Measurements from ENCODE around the gene KAT5. TPM values are rescaled to one million over a fixed set of nuclear protein-coding genes. Genes with fewer than 3 reads are reported as not detected.

Gene KAT5
- total and polyA plus RNA-seq, 10 of the 15 experiments (the other 5 are each of a cell fraction or from before 2014, with no cell fraction given): 3.4 to 66.1 (median 46.3) TPM

DNA sequence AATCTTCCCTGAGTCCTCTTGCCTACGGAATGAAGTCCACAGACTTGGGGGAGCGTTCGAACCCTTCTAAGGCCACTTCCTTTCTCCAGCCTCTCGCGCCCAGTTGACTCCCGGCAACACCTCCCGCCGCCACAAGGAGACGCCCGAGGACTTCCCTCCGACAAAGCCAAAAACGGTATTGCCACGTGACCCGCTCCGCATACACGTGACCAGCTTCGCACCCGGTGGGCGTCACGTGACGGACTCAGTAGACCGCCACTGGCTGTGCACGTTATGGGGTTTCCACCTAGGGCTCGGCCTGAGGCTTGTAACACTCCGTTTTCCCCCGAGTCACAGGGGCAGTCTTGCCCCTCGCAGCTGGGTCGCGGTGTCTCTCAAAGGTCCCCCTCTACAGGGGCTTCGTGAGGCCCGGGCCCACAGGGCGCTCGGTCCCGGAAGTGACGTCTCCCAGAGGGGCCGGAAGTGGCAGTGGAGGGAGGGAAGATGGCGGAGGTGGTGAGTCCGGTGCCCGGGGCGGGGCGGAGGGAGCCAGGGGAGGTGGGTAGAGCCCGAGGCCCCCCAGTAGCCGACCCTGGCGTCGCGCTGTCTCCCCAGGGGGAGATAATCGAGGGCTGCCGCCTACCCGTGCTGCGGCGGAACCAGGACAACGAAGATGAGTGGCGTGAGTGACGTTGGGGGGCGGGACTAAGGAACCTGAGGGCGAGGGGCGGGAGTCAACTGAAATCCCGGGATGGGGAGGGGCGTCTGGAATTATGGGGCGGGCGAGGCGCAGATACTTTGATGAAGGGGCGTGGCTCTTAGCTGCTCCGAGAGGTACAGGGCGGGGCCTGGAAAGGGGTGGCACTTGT is at the start of gene KAT5 (continued):
- TF ChIP-seq, protein P1, sequence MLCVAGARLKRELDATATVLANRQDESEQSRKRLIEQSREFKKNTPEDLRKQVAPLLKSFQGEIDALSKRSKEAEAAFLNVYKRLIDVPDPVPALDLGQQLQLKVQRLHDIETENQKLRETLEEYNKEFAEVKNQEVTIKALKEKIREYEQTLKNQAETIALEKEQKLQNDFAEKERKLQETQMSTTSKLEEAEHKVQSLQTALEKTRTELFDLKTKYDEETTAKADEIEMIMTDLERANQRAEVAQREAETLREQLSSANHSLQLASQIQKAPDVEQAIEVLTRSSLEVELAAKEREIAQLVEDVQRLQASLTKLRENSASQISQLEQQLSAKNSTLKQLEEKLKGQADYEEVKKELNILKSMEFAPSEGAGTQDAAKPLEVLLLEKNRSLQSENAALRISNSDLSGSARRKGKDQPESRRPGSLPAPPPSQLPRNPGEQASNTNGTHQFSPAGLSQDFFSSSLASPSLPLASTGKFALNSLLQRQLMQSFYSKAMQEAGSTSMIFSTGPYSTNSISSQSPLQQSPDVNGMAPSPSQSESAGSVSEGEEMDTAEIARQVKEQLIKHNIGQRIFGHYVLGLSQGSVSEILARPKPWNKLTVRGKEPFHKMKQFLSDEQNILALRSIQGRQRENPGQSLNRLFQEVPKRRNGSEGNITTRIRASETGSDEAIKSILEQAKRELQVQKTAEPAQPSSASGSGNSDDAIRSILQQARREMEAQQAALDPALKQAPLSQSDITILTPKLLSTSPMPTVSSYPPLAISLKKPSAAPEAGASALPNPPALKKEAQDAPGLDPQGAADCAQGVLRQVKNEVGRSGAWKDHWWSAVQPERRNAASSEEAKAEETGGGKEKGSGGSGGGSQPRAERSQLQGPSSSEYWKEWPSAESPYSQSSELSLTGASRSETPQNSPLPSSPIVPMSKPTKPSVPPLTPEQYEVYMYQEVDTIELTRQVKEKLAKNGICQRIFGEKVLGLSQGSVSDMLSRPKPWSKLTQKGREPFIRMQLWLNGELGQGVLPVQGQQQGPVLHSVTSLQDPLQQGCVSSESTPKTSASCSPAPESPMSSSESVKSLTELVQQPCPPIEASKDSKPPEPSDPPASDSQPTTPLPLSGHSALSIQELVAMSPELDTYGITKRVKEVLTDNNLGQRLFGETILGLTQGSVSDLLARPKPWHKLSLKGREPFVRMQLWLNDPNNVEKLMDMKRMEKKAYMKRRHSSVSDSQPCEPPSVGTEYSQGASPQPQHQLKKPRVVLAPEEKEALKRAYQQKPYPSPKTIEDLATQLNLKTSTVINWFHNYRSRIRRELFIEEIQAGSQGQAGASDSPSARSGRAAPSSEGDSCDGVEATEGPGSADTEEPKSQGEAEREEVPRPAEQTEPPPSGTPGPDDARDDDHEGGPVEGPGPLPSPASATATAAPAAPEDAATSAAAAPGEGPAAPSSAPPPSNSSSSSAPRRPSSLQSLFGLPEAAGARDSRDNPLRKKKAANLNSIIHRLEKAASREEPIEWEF (IDR thresholded peaks at IDR 0.05; ENCODE audit: insufficient replicate concordance, low read depth, low read length): no peak
- TF ChIP-seq CREM (IDR thresholded peaks at IDR 0.05; ENCODE audit: low read depth): peak; percentile 98
- TF ChIP-seq, protein P2, sequence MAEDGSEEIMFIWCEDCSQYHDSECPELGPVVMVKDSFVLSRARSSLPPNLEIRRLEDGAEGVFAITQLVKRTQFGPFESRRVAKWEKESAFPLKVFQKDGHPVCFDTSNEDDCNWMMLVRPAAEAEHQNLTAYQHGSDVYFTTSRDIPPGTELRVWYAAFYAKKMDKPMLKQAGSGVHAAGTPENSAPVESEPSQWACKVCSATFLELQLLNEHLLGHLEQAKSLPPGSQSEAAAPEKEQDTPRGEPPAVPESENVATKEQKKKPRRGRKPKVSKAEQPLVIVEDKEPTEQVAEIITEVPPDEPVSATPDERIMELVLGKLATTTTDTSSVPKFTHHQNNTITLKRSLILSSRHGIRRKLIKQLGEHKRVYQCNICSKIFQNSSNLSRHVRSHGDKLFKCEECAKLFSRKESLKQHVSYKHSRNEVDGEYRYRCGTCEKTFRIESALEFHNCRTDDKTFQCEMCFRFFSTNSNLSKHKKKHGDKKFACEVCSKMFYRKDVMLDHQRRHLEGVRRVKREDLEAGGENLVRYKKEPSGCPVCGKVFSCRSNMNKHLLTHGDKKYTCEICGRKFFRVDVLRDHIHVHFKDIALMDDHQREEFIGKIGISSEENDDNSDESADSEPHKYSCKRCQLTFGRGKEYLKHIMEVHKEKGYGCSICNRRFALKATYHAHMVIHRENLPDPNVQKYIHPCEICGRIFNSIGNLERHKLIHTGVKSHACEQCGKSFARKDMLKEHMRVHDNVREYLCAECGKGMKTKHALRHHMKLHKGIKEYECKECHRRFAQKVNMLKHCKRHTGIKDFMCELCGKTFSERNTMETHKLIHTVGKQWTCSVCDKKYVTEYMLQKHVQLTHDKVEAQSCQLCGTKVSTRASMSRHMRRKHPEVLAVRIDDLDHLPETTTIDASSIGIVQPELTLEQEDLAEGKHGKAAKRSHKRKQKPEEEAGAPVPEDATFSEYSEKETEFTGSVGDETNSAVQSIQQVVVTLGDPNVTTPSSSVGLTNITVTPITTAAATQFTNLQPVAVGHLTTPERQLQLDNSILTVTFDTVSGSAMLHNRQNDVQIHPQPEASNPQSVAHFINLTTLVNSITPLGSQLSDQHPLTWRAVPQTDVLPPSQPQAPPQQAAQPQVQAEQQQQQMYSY (CRISPR knock-in tag; IDR thresholded peaks at IDR 0.05): peak; percentile 88
- TF ChIP-seq, protein P3, sequence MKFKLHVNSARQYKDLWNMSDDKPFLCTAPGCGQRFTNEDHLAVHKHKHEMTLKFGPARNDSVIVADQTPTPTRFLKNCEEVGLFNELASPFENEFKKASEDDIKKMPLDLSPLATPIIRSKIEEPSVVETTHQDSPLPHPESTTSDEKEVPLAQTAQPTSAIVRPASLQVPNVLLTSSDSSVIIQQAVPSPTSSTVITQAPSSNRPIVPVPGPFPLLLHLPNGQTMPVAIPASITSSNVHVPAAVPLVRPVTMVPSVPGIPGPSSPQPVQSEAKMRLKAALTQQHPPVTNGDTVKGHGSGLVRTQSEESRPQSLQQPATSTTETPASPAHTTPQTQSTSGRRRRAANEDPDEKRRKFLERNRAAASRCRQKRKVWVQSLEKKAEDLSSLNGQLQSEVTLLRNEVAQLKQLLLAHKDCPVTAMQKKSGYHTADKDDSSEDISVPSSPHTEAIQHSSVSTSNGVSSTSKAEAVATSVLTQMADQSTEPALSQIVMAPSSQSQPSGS (IDR thresholded peaks at IDR 0.05; ENCODE audit: low read length): no peak
- TF ChIP-seq SUZ12 (IDR thresholded peaks at IDR 0.05; ENCODE audit: unreplicated experiment): no peak
- peak; percentile 98 for TF ChIP-seq MEF2B (IDR thresholded peaks at IDR 0.05; ENCODE audit: partially characterized antibody, poor library complexity, severe bottlenecking)
- TF ChIP-seq ZBED1 (IDR thresholded peaks at IDR 0.05; ENCODE audit: borderline replicate concordance): no peak
- peak; percentile 84; the same call in 1 of the 2 replicates for TF ChIP-seq POLR2AphosphoS5 (IDR thresholded peaks at IDR 0.05; ENCODE audit: low read length)

Measured in GM12878 (cell line).